SH-SY5Y (cell line): ENCODE measurements around the gene RGS10.

Experiments
- GATA2 ChIP-seq: IDR thresholded peaks from 2 replicates; pipeline ENCODE4 v1.6.1; 2011; ENCODE audit warnings: mild to moderate bottlenecking, low read depth, low read length
- GATA3 ChIP-seq: IDR thresholded peaks from 2 replicates; pipeline ENCODE4 v1.6.1; 2011; ENCODE audit warnings: low read depth, mild to moderate bottlenecking, low read length, moderate library complexity

RGS10 gene

DNA sequence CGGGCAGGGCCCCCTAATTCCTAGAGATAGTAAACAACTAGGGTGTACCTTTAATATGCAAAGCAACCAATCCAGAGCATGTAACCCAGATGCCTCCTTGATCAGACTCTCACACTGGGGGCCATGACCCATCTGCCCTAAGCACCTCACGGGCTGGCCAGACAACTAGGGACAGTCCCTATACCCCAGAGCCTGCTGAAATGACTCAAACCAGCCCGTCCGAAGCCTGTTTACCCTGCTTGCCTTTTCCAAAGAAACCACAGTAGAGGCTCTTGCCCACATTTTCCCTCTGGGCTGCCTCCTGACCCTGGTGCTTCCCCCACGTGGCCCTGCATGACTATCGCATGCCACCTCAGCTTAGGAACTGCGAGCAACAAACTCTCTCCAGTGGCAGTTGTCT is 46.2 kb downstream of the RGS10 start:
- TF ChIP-seq GATA3 (no peak), GATA2 (no peak)

GRCh38 chr10:119495545-119495944 is 47.0 kb downstream of the RGS10 start:
- no peak for TF ChIP-seq GATA2
- no peak for TF ChIP-seq GATA3

GRCh38 chr10:119495021-119495505 is 47.5 kb downstream of the RGS10 start:
- TF ChIP-seq GATA3 = no peak
- no peak for TF ChIP-seq GATA2

DNA sequence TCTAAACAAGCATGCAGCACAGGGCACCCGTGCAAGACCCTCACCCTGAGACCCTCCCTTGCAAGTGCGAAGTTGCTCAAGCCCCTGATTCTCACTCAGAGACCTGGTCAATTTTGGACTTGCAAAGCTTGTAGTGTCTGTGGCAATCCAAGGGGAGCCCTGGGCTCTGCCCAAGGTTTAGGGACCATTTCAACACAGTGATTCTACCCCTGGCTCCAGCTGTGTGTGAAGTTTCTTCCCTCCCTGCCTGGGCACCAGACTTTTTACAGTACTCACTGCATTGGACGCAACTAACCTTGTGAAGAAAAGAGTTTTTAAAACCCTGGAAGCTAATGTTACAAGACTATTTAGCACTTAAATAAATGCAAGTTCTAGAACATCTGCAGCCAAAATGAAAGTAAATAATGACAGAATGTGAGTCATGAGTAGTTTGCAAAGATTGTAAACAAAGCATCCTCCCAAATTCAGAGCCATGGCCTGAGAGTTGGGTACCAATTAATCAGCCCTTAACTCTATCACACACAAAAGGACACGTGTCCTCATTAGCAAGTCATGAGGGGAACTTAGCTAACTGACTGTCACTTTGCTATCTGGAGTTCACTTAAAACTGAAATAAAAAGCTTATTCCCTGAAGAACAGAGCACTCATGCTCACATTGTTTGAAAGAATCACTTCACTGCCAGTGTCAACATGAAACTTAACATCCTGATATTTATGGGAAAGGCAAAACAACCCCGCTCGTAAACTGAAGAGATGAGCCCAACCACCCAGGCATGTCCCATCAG is 48.1 kb downstream of the RGS10 start:
- TF ChIP-seq GATA2 (no peak), GATA3 (no peak)

GRCh38 chr10:119493155-119493554 is 49.4 kb downstream of the RGS10 start:
- TF ChIP-seq GATA2 (no peak), GATA3 (no peak)

DNA sequence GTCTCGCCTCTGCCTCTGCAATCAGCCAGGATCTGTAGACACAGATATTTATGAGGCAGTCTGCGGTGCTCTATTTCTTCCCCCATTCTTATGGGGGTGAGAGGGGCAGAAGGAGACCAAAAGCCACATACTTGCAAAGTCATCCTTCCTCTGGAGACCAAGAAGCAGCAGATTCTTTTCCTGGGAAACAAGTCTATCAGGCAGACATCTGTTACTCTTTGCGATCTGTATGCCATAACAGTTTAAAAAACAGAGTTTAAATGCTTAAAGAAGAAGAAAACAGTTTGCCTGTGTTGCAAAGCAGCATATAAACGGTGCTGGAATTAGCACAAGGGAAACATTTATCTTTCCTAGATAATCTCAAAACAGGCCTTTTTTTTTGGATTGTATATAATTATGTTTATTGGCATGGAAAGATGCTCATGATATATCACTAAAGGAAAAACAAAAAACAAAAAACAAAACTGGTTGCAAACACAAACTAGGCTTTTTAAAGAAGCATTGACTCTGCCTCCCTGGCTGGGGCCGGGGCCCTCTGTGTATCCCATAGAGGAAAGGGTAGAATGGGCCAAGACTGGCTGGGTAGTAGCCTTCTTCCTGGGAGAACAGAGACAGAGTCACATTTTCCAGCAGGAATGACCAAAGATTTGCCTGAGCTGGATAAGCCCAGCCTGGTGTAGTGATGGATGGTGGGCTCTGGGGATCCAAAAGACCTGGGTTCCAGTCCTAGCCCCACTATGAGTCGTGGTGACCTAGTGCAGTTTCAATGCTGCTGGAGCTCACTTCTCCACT is 50.4 kb downstream of the RGS10 start:
- TF ChIP-seq GATA3 (no peak), GATA2 (no peak)

GRCh38 chr10:119489991-119490326 is 52.6 kb downstream of the RGS10 start:
- TF ChIP-seq GATA3 (no peak), GATA2 (no peak)

- TF ChIP-seq GATA3 (no peak), GATA2 (no peak)
Observed at GRCh38 chr10:119488675-119489074, 53.8 kb downstream of the RGS10 start.

- TF ChIP-seq GATA2 = no peak
- TF ChIP-seq GATA3 = no peak
Observed at GRCh38 chr10:119483839-119484238, 58.7 kb downstream of the RGS10 start.

DNA sequence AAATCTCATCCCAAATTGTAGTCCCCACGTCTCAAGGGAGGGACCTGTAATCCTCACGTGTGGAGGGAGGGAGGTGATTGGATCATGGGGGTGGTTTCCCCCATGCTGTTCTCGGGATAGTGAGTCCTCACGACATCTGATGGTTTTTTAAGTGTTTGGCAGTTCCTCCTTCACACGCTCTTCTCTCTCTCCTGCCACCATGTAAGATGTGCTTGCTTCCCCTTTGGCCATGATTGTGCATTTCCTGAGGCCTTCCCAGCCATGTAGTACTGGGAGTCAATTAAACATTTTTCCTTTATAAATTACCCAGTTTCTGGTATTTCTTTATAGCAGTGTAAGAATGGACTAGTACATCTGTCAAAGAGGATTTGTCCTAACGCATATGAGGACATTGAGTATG is 59.5 kb downstream of the RGS10 start:
- no peak for TF ChIP-seq GATA3
- no peak for TF ChIP-seq GATA2

DNA sequence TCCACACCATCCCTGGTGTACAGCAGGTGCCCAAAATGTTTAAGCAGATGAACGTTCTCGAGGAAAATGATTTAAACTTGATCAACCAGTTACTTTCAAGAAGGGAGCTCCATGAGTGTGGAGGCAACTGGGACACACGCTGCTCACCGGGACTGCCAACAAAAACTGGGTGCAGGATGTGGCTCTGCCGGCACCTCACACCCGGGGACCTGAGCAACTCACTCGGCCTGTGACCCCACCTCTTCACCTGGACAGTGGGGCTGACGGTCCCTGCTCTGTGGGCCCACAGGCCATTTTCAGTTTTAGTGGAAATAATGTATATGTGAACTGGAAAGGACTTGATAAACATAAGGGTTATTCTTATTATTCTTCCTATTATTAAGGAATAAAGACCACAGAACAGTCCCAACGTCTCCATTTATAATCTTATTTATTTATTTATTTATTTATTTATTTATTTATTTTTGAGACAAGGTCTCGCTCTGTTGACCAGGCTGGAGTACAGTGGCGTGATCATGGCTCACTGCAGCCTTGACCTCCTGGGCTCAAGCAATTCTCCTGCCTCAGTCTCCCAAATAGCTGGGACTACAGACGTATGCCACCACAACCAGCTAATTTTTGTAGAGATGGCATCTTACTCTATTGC is 60.6 kb downstream of the RGS10 start:
- TF ChIP-seq GATA2 = no peak
- TF ChIP-seq GATA3 = no peak

- TF ChIP-seq GATA3 (no peak), GATA2 (no peak)
Observed at GRCh38 chr10:119480667-119481066, 61.9 kb downstream of the RGS10 start.

DNA sequence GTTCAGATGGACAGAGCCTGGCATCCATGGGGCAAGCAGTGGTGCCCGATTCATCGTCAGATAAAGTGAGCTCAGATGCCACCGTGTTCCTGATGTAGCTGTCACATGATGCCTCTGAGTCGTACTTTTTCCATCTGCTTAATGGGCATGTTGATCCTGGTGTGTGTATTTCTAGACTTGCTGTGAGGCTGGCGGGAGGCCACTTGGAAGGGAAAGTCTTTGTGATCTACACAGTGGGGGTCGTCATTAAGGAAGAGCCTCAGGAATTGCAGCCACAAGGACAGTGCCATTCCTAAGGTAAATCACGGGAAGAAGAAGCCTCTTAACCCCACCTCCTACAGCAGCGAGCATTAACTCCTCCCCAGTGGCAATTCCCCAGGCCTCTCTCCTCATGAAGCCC is 63.0 kb downstream of the RGS10 start:
- no peak for TF ChIP-seq GATA2
- no peak for TF ChIP-seq GATA3

- TF ChIP-seq GATA2 = no peak
- no peak for TF ChIP-seq GATA3
Observed at GRCh38 chr10:119478811-119479341, 63.6 kb downstream of the RGS10 start.
